Fibroblast of lung (primary cell): ENCODE results near the gene SSBP3. TPM values are rescaled to one million over a fixed set of nuclear protein-coding genes. Genes with fewer than 3 reads are reported as not detected.

ENCODE experiments used
- DNase-seq, 2 donors: peaks; one replicate each; pipeline versions ENCODE4 v3.0.0 to v3.0.0-alpha.2; 2010; ENCODE audit warnings: low read depth in 2 of 2
- H2AFZ ChIP-seq: 2 replicates; pipeline ENCODE4 v1.5.1; 2012; ENCODE audit warnings: low read length, control low read depth, inconsistent platforms
- H3K27ac ChIP-seq: 2 replicates; pipeline ENCODE4 v1.5.1; 2011; ENCODE audit warnings: low read length, control low read depth; ENCODE audit not compliant: insufficient read depth
- H3K27me3 ChIP-seq: 2 replicates; pipeline ENCODE4 v1.5.1; 2011; ENCODE audit warnings: mild to moderate bottlenecking, low read length; ENCODE audit not compliant: control insufficient read depth, insufficient read depth
- H3K36me3 ChIP-seq: 2 replicates; pipeline ENCODE4 v1.5.1; 2011; ENCODE audit warnings: low read length; ENCODE audit not compliant: control insufficient read depth, insufficient read depth
- H3K4me1 ChIP-seq: 2 replicates; pipeline ENCODE4 v1.5.1; 2011; ENCODE audit warnings: low read length; ENCODE audit not compliant: control insufficient read depth, insufficient read depth; ENCODE audit errors: extremely low read depth
- H3K4me2 ChIP-seq: 2 replicates; pipeline ENCODE4 v1.5.1; 2011; ENCODE audit warnings: low read length, control low read depth; ENCODE audit not compliant: insufficient read depth; ENCODE audit errors: extremely low read depth
- H3K4me3 ChIP-seq, 4 experiments: fragments of 200-600 bp in 1 of 4; sonication (generic) in 1 of 4; replicated peaks in 1 of 4; 2 replicates each; pipeline ENCODE4 v1.5.1; 2011 to 2016; ENCODE audit warnings: low read length in 4 of 4, low read depth in 3 of 4, mild to moderate bottlenecking in 3 of 4, control low read depth in 2 of 4, inconsistent platforms in 1 of 4, mixed read lengths in 1 of 4; ENCODE audit not compliant: insufficient read depth in 1 of 4; ENCODE audit errors: control extremely low read depth in 1 of 4
- H3K79me2 ChIP-seq: 2 replicates; pipeline ENCODE4 v1.5.1; 2012; ENCODE audit warnings: mild to moderate bottlenecking, low read length, inconsistent platforms; ENCODE audit not compliant: control insufficient read depth, insufficient read depth
- H3K9ac ChIP-seq: 2 replicates; pipeline ENCODE4 v1.5.1; 2011; ENCODE audit warnings: mild to moderate bottlenecking, low read length, control low read depth; ENCODE audit not compliant: insufficient read depth
- H3K9me3 ChIP-seq: 2 replicates; pipeline ENCODE4 v1.5.1; 2012; ENCODE audit warnings: low read depth, low read length; ENCODE audit not compliant: control insufficient read depth, insufficient read depth
- H4K20me1 ChIP-seq: 2 replicates; pipeline ENCODE4 v1.5.1; 2011; ENCODE audit warnings: low read length; ENCODE audit not compliant: control insufficient read depth, insufficient read depth; ENCODE audit errors: extremely low read depth
- CTCF ChIP-seq, 2 donors: IDR thresholded peaks in 1 of 2; conservative IDR thresholded peaks in 1 of 2; 1 replicate in 1 of 2; 2 replicates in 1 of 2; pipeline ENCODE4 v1.5.1; 2011 to 2012; ENCODE audit warnings: low read length in 2 of 2, control low read depth in 1 of 2, inconsistent platforms in 1 of 2, low read depth in 1 of 2, mild to moderate bottlenecking in 1 of 2
- EZH2 ChIP-seq: IDR thresholded peaks from 2 replicates; pipeline ENCODE4 v1.5.1; 2012; ENCODE audit warnings: low read length, control low read depth, mild to moderate bottlenecking; ENCODE audit errors: missing control alignments
- polyA plus RNA-seq, 2 donors: library from polyadenylated mRNA; depleted of rRNA in 1 of 2; stranded (reverse) in 1 of 2; unstranded in 1 of 2; fragments of >200 nt; gene quantifications; 2 replicates each; pipeline ENCODE4 v1.2.1, GENCODE V29; 2011 to 2012; ENCODE audit warnings: missing spikeins in 1 of 2
- total RNA-seq: library from RNA; depleted of rRNA; stranded (reverse); fragments of >200 nt; gene quantifications from 2 replicates; pipeline ENCODE4 v1.2.1, GENCODE V29; 2014

Gene SSBP3
- total and polyA plus RNA-seq, 2 donors (not counting 1 experiment from before 2014, with no cell fraction given): 9.4 to 26.4 TPM

GRCh38 chr1:54335011-54335754 lies 71.0 kb downstream of the SSBP3 start:
- Histone ChIP-seq H3K27me3 (no peaks in the 10 kb centered on the region), H3K4me2 (peak overlapping the region; percentile 99), H3K79me2 (peaks cover 21% of the 10 kb centered on the region), H3K36me3 (no peaks in the 10 kb centered on the region), H3K9ac (peak overlapping the region; percentile 68), H3K27ac (peak overlapping the region; percentile 99), H2AFZ (peak overlapping the region; percentile 65), H3K4me1 (peaks cover 33% of the 10 kb centered on the region), H3K4me3 (peak overlapping the region; percentile 42 to 56 (median 50)), H4K20me1 (no peaks in the 10 kb centered on the region), H3K9me3 (no peaks in the 10 kb centered on the region)
- peak; percentile 51 to 90 for DNase-seq
- TF ChIP-seq EZH2 (no peak), CTCF (conservative IDR thresholded peaks at IDR 0.05 in 1 of 2, IDR thresholded peaks at IDR 0.05 in 1 of 2; ENCODE audit: low read depth in 1 of 2, low read length in 2 of 2) (no peak)

- peaks cover 35% of the 10 kb centered on the region for H3K4me1 ChIP-seq
- H2AFZ ChIP-seq: no peak overlapping the region
- no peaks in the 10 kb centered on the region for H3K27me3 ChIP-seq
- H3K36me3 ChIP-seq: peaks cover 2% of the 10 kb centered on the region
- no peak for TF ChIP-seq EZH2
- H3K79me2 ChIP-seq: peaks cover 36% of the 10 kb centered on the region
- H3K4me2 ChIP-seq: no peak overlapping the region
- no peak for DNase-seq
- no peaks in the 10 kb centered on the region for H4K20me1 ChIP-seq
- H3K4me3 ChIP-seq: no peak overlapping the region
- H3K9me3 ChIP-seq: no peaks in the 10 kb centered on the region
- no peak overlapping the region for H3K27ac ChIP-seq
- no peak overlapping the region for H3K9ac ChIP-seq
Measured at GRCh38 chr1:54332781-54333585, 73.2 kb downstream of the SSBP3 start.

GRCh38 chr1:54331843-54332463 lies 74.2 kb downstream of the SSBP3 start:
- Histone ChIP-seq H3K27ac (no peak overlapping the region), H3K4me3 (no peak overlapping the region), H3K4me2 (no peak overlapping the region), H4K20me1 (no peaks in the 10 kb centered on the region), H3K36me3 (peaks cover 2% of the 10 kb centered on the region), H3K4me1 (peaks cover 43% of the 10 kb centered on the region), H2AFZ (no peak overlapping the region), H3K9ac (no peak overlapping the region), H3K27me3 (no peaks in the 10 kb centered on the region), H3K9me3 (no peaks in the 10 kb centered on the region), H3K79me2 (peaks cover 35% of the 10 kb centered on the region)
- no peak for DNase-seq
- no peak for TF ChIP-seq EZH2
- TF ChIP-seq CTCF (conservative IDR thresholded peaks at IDR 0.05 in 1 of 2, IDR thresholded peaks at IDR 0.05 in 1 of 2; ENCODE audit: low read depth in 1 of 2, low read length in 2 of 2): no peak
